HG02763 (cell line): ENCODE data around the gene MSI2.

Experiments
- ATAC-seq: cut with Tn5 transposase; IDR thresholded peaks from one replicate; pipeline ENCODE4 v1.9.1; 2021; ENCODE audit warnings: mild to moderate bottlenecking, moderate library complexity; ENCODE audit not compliant: unreplicated experiment

MSI2 gene

GRCh38 chr17:57685499-57686132 lies 429.3 kb downstream of the MSI2 start:
- ATAC-seq: no peak

GRCh38 chr17:57687642-57688041 lies 431.3 kb downstream of the MSI2 start:
- no peak for ATAC-seq

GRCh38 chr17:57689254-57689653 lies 432.9 kb downstream of the MSI2 start:
- ATAC-seq: no peak

GRCh38 chr17:57691939-57692338 lies 435.6 kb downstream of the MSI2 start:
- no peak for ATAC-seq

GRCh38 chr17:57692770-57693169 lies 436.4 kb downstream of the MSI2 start:
- no peak for ATAC-seq

- no peak for ATAC-seq
Measured at GRCh38 chr17:57694051-57694450, 437.7 kb downstream of the MSI2 start.

GRCh38 chr17:57696050-57696449 lies 439.7 kb downstream of the MSI2 start:
- ATAC-seq: no peak

GRCh38 chr17:57697197-57697596 lies 440.9 kb downstream of the MSI2 start:
- no peak for ATAC-seq

- no peak for ATAC-seq
Measured at GRCh38 chr17:57697891-57698711, 441.8 kb downstream of the MSI2 start.

- ATAC-seq: no peak
Measured at GRCh38 chr17:57699751-57700219, 443.5 kb downstream of the MSI2 start.

- ATAC-seq: no peak
Measured at GRCh38 chr17:57701124-57701523, 444.8 kb downstream of the MSI2 start.

GRCh38 chr17:57703273-57703672 lies 446.9 kb downstream of the MSI2 start:
- no peak for ATAC-seq

GRCh38 chr17:57704448-57704847 lies 448.1 kb downstream of the MSI2 start:
- ATAC-seq: no peak

- ATAC-seq: no peak
Measured at GRCh38 chr17:57705921-57706695, 449.8 kb downstream of the MSI2 start.

- ATAC-seq: no peak
Measured at GRCh38 chr17:57706761-57707160, 450.4 kb downstream of the MSI2 start.

GRCh38 chr17:57707892-57708291 lies 451.6 kb downstream of the MSI2 start:
- no peak for ATAC-seq

GRCh38 chr17:57708410-57708809 lies 452.1 kb downstream of the MSI2 start:
- no peak for ATAC-seq

- ATAC-seq: no peak
Measured at GRCh38 chr17:57713140-57713539, 456.8 kb downstream of the MSI2 start.

- no peak for ATAC-seq
Measured at GRCh38 chr17:57714665-57715180, 458.4 kb downstream of the MSI2 start.

- ATAC-seq: no peak
Measured at GRCh38 chr17:57715981-57716380, 459.7 kb downstream of the MSI2 start.

GRCh38 chr17:57718878-57719277 lies 462.6 kb downstream of the MSI2 start:
- ATAC-seq: no peak
